Activated naive CD4-positive, alpha-beta T cell treated with anti-CD3 and anti-CD28 coated beads, Interleukin-2, amount 10 ng/mL, durations not matched to agents 7 days and 5 days (primary cell): ENCODE results near the gene BAG5.
"Not testable (repeated sequence)": the region's sequence is repeated elsewhere in the genome, so short reads cannot be mapped to it uniquely, and the experiment has no call there.

Experiments
- CTCF ChIA-PET: fragments of 350-600 bp; sonication (Branson Sonifier 250); formaldehyde crosslinking; loops from one replicate; lab custom pipeline; 2021; ENCODE audit warnings: antibody characterized with exemption; lab: Charles Lee
- DNase-seq: peaks from one replicate; pipeline ENCODE4 v3.0.0-alpha.2; 2020
- H3K27ac Mint-ChIP-seq: one replicate; pipeline ENCODE4 v1.8.0; 2021; ENCODE audit warnings: mild to moderate bottlenecking, moderate library complexity, mixed read lengths
- H3K27me3 Mint-ChIP-seq: one replicate; pipeline ENCODE4 v1.8.0; 2021; ENCODE audit warnings: mild to moderate bottlenecking, mixed read lengths
- H3K36me3 Mint-ChIP-seq: one replicate; pipeline ENCODE4 v1.8.0; 2021; ENCODE audit warnings: mixed read lengths
- H3K4me1 Mint-ChIP-seq: one replicate; pipeline ENCODE4 v1.8.0; 2021; ENCODE audit warnings: mixed read lengths
- H3K4me3 Mint-ChIP-seq: one replicate; pipeline ENCODE4 v1.8.0; 2021; ENCODE audit warnings: mild to moderate bottlenecking, moderate library complexity, mixed read lengths
- H3K9me3 Mint-ChIP-seq: one replicate; pipeline ENCODE4 v1.8.0; 2021; ENCODE audit warnings: mixed read lengths

BAG5 gene, protein sequence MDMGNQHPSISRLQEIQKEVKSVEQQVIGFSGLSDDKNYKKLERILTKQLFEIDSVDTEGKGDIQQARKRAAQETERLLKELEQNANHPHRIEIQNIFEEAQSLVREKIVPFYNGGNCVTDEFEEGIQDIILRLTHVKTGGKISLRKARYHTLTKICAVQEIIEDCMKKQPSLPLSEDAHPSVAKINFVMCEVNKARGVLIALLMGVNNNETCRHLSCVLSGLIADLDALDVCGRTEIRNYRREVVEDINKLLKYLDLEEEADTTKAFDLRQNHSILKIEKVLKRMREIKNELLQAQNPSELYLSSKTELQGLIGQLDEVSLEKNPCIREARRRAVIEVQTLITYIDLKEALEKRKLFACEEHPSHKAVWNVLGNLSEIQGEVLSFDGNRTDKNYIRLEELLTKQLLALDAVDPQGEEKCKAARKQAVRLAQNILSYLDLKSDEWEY

DNA sequence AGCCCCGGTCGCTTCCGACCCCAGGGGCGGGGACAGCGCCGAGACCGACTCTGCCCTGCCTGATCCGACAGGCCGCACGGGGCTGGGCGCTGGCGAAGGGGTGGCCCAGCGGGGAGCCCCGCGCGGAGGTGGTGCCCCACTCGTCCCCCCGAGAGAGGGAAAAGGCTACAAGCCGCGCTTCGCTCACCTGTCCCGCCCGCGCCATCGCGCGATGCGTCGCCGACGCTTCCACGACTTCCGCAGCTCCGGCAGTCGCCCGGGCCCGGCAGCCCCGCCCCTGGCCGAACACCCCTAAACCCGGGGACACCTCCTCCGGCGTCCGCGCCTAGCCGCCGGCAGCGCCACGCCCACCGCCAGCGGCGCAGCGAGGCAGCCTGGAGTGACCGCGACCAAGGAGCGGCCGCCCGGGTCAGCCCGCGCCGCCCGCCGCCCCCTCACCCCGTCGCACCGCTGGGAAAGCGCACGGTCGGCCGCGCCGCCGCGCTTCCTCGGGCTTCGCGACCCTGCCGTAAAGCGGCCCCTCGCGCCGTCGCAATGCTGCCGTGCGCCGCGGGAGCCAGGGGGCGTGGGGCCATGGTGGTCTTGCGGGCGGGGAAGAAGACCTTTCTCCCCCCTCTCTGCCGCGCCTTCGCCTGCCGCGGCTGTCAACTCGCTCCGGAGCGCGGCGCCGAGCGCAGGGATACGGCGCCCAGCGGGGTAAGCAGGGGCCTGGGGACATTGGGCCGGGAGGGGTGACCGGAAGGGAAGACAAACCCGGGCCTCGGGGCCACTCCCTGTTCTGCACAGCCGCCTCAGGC is at the start of gene BAG5, which contains the start of gene COA8:
TSS of gene BAG5 (minus strand) at position 229 of the 797 bp plus-strand sequence. CDS start 1,493 bp downstream, outside the sequence.
TSS of gene COA8 (plus strand) at position 532 of the 797 bp plus-strand sequence. CDS start at position 574, 42 bp downstream.
- H3K36me3 Mint-ChIP-seq = peaks cover 31% of the 10 kb centered on the region

DNA sequence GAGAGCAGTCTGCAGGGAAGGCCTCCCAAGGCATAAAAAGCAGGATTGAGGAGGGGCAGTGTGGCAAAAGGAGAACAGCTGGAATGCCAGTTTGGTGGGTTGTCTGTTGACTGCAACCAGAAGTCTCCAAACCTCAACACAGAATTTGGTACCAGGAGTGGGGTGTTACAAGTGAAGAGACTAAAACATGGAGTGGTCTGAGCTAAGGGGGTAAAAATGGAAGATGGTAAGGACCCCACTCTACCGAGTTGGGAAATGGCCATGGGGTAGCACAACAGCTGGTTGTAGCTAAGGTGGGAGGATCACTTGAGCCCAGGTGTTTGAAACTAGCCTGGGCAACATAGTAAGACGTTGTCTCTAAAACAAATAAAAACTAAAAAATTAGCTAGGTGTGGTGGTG is 48.8 kb upstream of the BAG5 start:
- DNase-seq = no peak
- Mint-ChIP-seq H3K4me3 (no peak overlapping the region), H3K4me1 (peaks cover 25% of the 10 kb centered on the region), H3K36me3 (peaks cover 10% of the 10 kb centered on the region), H3K9me3 (peaks cover 15% of the 10 kb centered on the region), H3K27ac (no peak overlapping the region), H3K27me3 (peaks cover 63% of the 10 kb centered on the region)
- CTCF ChIA-PET = no interaction called here

More for the DNA sequence above, at the start of gene BAG5, which contains the start of gene COA8:
- peak; percentile 91 for DNase-seq
- Mint-ChIP-seq H3K4me1 (peaks cover 62% of the 10 kb centered on the region), H3K4me3 (peak within 1 kb of the TSS; percentile 91), H3K9me3 (no peaks in the 10 kb centered on the region), H3K27ac (peak within 1 kb of the TSS; percentile 94), H3K27me3 (no peaks in the 10 kb centered on the region)
- CTCF ChIA-PET = interaction anchor here (1.3 to 1.6 kb wide), 3 partner anchors 9 to 171 kb away, joined by 3 to 5 read pairs (median 4); no protein-coding TSS in a partner anchor

DNA sequence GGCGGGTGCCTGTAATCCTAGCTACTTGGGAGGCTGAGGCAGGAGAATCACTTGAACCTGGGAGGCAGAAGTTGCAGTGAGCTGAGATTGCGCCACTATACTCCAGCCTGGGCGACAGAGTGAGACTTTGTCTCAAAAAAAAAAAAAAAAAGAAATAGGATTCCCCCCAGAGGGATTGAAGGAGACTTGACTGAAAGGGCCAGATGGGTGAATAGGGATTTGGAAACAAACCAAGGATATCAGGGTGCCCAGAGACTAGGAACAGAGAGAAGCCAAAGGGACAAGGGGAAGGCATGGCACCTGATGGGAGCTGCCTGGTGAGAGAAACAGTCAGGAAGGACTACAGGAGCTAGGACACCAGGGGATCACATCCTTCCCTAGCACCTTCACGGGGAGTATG is 46.6 kb upstream of the BAG5 start:
- H3K4me3 Mint-ChIP-seq, CTCF ChIA-PET, DNase-seq, H3K27ac Mint-ChIP-seq: not testable (repeated sequence)
- H3K27me3 Mint-ChIP-seq = peaks cover 67% of the 10 kb centered on the region
- H3K4me1 Mint-ChIP-seq = peaks cover 34% of the 10 kb centered on the region
- H3K36me3 Mint-ChIP-seq = peaks cover 10% of the 10 kb centered on the region
- H3K9me3 Mint-ChIP-seq = peaks cover 15% of the 10 kb centered on the region

DNA sequence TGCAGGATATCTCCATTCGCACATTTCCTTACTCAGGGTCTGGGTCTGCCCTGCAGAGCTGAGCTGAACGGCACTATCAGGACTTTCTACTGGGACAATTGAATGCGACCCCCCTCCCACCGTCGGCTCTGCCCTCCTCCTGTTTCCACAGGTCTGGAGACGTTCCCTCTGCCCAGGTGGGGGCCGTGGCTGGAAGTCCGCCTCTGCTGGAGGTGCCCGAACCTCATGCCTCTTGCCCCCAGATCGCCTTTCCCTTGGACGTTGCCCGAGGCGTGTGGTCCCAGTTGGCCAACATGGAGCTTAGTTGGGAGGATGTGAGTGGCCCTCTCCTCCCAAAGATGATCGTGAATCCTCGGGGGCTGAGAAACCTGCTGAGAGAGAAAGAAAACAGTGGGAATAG is 45.4 kb upstream of the BAG5 start:
- peaks cover 10% of the 10 kb centered on the region for H3K36me3 Mint-ChIP-seq
- CTCF ChIA-PET = no interaction called here
- peaks cover 15% of the 10 kb centered on the region for H3K9me3 Mint-ChIP-seq
- no peak overlapping the region for H3K27ac Mint-ChIP-seq
- DNase-seq = no peak
- H3K27me3 Mint-ChIP-seq = peaks cover 65% of the 10 kb centered on the region
- peaks cover 34% of the 10 kb centered on the region for H3K4me1 Mint-ChIP-seq
- H3K4me3 Mint-ChIP-seq = peak overlapping the region; percentile 56

DNA sequence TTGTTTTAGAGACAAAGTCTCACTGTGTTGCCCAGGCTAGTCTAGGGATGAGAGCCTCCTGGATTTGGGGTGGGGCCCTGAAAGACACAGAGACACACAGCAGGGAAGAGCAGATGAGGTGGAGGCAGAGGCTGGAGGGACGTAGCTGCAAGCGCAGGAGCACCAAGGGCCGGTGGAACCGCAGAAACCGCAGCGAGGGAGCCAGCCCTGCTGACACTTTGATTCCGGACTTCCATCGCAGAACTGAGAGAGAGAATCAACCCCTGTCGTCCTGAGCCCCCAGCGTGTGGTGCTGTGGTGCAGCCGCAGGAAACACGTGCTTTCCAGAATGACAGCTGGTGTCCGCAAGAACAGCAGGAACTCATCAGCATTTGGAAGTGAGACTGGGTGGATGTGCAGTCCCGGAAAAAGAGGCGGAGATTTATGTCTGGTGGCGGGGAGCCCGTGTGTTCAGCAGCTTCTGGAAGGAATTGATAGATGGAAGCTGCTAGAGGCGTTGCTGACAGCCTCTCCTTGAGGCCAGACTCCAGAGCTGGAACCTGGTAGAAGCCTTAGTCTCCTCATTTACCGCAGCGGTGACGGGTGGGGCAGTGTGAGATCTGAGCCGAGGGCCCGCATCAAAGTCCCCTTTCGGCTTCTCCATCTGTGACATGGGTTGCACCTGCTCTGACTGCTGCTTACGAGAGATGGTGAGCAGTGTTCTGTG is 44.7 kb upstream of the BAG5 start:
- DNase-seq = peak; percentile 79
- H3K9me3 Mint-ChIP-seq = peaks cover 15% of the 10 kb centered on the region
- CTCF ChIA-PET = no interaction called here

DNA sequence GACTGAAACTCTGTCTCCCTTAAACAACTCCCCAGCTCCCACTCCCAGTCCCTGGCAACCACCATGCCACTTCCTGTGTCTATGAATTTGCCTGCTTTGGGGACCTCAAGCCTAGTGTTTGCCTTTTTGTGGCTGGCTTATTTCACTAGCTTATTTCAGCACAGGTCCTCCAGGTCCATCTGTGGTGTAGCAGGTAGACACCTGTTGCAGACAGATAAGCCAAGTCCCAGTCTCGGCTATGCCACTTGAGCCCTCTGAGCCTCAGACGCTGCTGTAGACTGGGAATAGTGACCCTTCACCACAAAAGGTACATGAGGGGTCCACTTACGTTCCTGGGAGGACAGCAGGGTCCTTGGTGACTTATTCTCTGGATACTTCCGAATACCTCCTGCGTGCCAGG is 42.2 kb upstream of the BAG5 start:
- Mint-ChIP-seq H3K27ac (no peak overlapping the region), H3K4me3 (no peak overlapping the region), H3K27me3 (peaks cover 45% of the 10 kb centered on the region), H3K9me3 (peaks cover 2% of the 10 kb centered on the region), H3K36me3 (no peaks in the 10 kb centered on the region), H3K4me1 (peaks cover 34% of the 10 kb centered on the region)
- no peak for DNase-seq
- CTCF ChIA-PET = no interaction called here

More for the DNA sequence above, 44.7 kb upstream of the BAG5 start:
- Mint-ChIP-seq H3K4me3 (peak overlapping the region; percentile 56), H3K27me3 (peaks cover 65% of the 10 kb centered on the region), H3K36me3 (peaks cover 10% of the 10 kb centered on the region), H3K27ac (peak overlapping the region; percentile 79), H3K4me1 (peaks cover 34% of the 10 kb centered on the region)

DNA sequence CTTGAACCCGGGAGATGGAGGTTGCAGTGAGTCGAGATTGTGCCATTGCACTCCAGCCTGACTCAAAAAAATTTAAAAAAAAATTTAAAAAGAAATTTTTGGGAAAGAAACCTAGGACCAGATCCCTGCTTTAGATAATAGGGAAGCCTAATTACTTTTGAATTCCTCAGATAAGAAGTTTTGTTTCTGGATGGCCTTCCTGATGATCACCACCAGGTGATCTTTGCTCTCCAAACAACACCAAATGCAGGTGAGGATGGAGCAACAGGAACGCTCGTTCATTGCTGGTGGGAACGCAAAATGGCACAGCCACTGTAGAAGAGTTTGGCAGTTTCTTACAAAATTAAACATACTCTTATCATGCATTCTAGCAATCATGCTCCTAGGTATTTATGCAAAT is 38.0 kb upstream of the BAG5 start:
- DNase-seq = no peak
- no peak overlapping the region for H3K27ac Mint-ChIP-seq
- H3K9me3 Mint-ChIP-seq = no peaks in the 10 kb centered on the region
- H3K36me3 Mint-ChIP-seq = no peaks in the 10 kb centered on the region
- no peak overlapping the region for H3K4me3 Mint-ChIP-seq
- peaks cover 5% of the 10 kb centered on the region for H3K27me3 Mint-ChIP-seq
- H3K4me1 Mint-ChIP-seq = peaks cover 6% of the 10 kb centered on the region
- CTCF ChIA-PET = no interaction called here

DNA sequence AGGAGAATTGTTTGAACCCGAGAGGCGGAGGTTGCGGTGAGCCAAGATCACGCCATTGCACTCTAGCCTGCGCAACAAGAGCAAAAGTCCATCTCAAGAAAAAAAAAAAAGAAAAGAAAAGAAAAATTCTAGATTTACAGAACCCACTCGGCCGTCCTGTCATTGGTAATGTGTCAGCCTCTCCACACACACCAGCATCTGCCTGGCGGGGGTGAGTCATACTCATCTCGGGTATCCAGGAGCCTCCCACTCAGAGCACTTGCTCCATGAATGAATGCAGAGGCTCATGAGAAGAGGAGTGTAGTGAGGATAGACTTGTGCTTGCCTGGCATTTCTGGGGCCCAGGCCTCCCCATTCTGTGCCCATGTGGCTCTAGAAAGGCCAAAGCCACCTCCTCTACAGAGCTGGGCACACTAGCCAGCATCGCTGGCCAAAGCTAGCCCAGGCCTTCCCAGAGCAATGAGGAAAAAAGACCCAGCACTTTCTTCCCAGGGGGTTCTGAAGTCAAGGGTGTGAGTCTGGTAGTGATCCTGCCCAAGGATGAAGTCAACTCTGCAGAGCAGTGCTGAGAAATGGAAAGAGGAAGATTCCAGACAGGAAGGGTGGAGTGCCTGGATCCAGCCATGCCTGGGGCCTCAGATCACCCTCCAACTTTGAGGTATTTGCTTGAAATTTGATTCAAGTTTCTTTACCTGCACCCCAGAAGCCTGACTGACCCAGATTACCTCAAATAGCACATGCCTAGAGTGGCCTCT is 35.3 kb upstream of the BAG5 start:
- CTCF ChIA-PET = no interaction called here
- H3K27ac Mint-ChIP-seq = no peak overlapping the region
- H3K9me3 Mint-ChIP-seq = no peaks in the 10 kb centered on the region

DNA sequence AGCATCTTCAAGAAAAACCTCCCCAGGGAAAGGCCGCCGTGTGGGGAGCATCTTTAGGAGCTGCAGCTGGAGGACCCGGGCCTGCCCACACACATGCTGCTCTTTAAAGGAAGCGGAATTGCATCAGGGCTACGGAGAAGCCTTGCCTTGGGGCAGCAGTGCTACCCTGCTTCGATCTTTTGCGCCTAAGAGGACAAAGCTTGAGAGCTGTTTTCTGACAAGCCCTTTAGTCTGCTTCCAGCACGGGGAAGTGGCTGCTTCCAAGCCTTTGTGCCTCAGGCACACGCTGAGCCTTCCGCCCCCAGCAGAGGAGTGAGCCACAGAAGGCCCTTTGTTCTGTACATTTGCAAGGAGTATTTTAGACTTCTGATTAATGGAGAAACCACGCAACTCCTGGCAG is 31.8 kb upstream of the BAG5 start:
- no peak overlapping the region for H3K4me3 Mint-ChIP-seq
- no peak for DNase-seq
- no peak overlapping the region for H3K27ac Mint-ChIP-seq
- no peaks in the 10 kb centered on the region for H3K27me3 Mint-ChIP-seq
- H3K9me3 Mint-ChIP-seq = no peaks in the 10 kb centered on the region
- peaks cover 3% of the 10 kb centered on the region for H3K4me1 Mint-ChIP-seq
- no peaks in the 10 kb centered on the region for H3K36me3 Mint-ChIP-seq
- CTCF ChIA-PET = no interaction called here

More for the DNA sequence above, 35.3 kb upstream of the BAG5 start:
- peaks cover 3% of the 10 kb centered on the region for H3K4me1 Mint-ChIP-seq
- no peak for DNase-seq
- no peaks in the 10 kb centered on the region for H3K27me3 Mint-ChIP-seq
- H3K36me3 Mint-ChIP-seq = no peaks in the 10 kb centered on the region
- no peak overlapping the region for H3K4me3 Mint-ChIP-seq

DNA sequence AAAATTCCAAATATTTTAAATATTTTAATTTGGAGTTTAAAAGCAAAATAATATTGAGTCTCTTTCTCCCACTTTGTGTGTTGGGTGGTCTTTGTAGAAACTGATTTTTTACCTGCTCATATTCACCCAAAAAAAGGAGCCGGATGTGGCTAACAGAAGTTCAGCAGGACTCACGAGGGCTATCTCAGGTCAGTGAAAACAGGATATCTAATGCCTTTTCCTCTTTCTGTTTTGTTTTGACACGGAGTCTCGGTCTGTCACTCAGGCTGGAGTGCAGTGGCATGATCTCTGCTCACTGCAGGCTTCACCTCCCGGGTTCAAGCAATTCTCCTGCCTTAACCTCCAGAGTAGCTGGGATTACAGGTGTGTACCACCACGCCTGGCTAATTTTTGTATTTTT is 31.1 kb upstream of the BAG5 start:
- Mint-ChIP-seq H3K36me3 (peaks cover 3% of the 10 kb centered on the region), H3K4me3 (no peak overlapping the region), H3K27me3 (no peaks in the 10 kb centered on the region), H3K27ac (no peak overlapping the region), H3K4me1 (peaks cover 3% of the 10 kb centered on the region), H3K9me3 (no peaks in the 10 kb centered on the region)
- DNase-seq = no peak
- CTCF ChIA-PET = no interaction called here

DNA sequence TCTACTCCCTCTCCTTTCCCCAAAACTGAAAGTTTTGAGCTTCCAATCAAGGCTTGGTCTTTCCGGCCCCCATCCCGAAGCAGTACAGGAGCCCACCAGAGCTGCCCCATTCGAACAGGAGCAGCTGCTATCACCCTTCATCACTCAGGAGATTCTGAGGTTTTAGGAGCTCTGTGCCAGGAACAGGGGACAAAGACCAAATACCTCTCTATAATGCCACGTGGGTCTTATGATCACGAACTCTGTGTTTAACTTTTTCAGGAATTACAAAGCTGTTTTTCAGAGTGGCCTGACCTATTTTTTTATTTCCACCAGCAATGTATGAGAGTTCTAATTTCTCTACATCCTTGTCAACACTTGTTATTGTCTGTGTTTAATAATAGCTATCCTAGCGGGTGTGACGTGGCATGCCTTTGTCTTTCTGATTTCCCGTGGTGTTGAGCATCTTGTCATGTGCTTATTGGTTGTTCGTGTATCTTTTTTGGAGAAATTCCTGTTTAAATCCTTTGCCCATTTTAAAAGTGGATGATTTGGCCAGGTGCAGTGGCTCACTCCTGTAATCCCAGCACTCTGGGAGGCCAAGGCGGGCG is 22.0 kb upstream of the BAG5 start:
- CTCF ChIA-PET = no interaction called here
- no peaks in the 10 kb centered on the region for H3K9me3 Mint-ChIP-seq
- H3K4me3 Mint-ChIP-seq = no peak overlapping the region
- H3K27me3 Mint-ChIP-seq = no peaks in the 10 kb centered on the region
- no peaks in the 10 kb centered on the region for H3K4me1 Mint-ChIP-seq
- no peak overlapping the region for H3K27ac Mint-ChIP-seq
- peaks cover 8% of the 10 kb centered on the region for H3K36me3 Mint-ChIP-seq
- DNase-seq = no peak

DNA sequence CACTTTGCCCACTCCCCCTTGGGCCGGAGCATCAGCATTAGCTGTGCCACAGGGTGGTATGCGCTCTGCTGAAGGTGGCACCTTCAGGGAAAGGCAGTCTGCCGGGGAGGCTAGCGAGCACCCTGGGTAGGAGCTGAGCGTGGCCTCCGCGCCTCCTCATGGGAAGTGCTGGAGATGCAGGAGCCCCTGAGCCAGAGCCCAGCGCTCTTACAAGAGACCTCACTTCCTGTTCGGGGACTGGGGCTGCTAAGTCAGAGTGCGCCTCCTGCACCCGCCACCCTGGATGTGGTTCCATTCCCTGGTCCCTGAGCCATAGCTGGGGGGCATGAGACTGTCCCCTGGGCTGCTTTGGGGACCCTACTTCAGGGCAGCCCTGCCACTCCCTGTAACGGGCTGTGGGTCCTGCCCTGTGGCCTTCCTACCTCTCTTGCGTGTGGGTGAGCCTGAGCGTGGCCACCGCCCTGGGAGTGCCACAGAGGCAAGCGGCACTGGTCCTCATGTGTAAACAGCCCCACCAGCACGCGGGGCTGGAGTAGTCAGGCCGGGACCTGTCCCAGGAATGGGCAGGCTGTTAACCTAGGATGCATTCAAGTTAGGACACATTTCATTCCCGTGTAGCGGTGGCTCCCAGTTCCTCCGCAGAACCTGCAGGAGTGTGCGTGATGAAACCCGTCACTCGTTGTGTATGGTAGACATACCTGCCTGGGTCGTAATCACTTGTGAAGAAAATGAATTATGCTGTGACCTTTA is 19.7 kb upstream of the BAG5 start:
- CTCF ChIA-PET = no interaction called here
- no peak overlapping the region for H3K4me3 Mint-ChIP-seq
- no peaks in the 10 kb centered on the region for H3K9me3 Mint-ChIP-seq
- no peaks in the 10 kb centered on the region for H3K4me1 Mint-ChIP-seq
- H3K27me3 Mint-ChIP-seq = no peaks in the 10 kb centered on the region
- peaks cover 7% of the 10 kb centered on the region for H3K36me3 Mint-ChIP-seq
- H3K27ac Mint-ChIP-seq = no peak overlapping the region
- DNase-seq = no peak

DNA sequence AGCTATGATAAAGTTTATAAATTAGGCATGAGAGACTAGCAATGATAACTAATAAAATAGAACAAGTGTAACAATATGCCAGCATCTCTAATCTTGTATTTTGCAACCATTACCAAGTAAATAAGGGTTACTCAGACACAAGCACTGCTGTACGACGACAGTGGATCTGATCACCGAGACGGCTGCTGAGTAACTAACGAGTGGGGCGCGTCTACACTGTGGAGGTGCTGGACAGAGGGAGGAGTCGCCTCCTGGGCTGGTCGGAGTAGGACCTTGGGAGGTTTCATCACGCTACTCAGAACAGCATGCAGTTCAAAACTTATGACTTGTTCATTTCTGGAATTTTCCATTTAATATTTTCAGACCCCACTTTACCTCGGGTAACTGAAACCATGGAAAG is 18.7 kb upstream of the BAG5 start:
- H3K27me3 Mint-ChIP-seq = no peaks in the 10 kb centered on the region
- H3K4me1 Mint-ChIP-seq = no peaks in the 10 kb centered on the region
- H3K27ac Mint-ChIP-seq = no peak overlapping the region
- no peak overlapping the region for H3K4me3 Mint-ChIP-seq
- CTCF ChIA-PET = no interaction called here
- DNase-seq = no peak
- peaks cover 5% of the 10 kb centered on the region for H3K36me3 Mint-ChIP-seq
- H3K9me3 Mint-ChIP-seq = no peaks in the 10 kb centered on the region
